SKM-1 (cell line): ENCODE results near the gene PEX3.

ENCODE experiments used
- DNase-seq: peaks from one replicate; lab custom pipeline; 2025; ENCODE audit not compliant: unreplicated experiment; lab: John Stamatoyannopoulos, UW

Gene PEX3

DNA sequence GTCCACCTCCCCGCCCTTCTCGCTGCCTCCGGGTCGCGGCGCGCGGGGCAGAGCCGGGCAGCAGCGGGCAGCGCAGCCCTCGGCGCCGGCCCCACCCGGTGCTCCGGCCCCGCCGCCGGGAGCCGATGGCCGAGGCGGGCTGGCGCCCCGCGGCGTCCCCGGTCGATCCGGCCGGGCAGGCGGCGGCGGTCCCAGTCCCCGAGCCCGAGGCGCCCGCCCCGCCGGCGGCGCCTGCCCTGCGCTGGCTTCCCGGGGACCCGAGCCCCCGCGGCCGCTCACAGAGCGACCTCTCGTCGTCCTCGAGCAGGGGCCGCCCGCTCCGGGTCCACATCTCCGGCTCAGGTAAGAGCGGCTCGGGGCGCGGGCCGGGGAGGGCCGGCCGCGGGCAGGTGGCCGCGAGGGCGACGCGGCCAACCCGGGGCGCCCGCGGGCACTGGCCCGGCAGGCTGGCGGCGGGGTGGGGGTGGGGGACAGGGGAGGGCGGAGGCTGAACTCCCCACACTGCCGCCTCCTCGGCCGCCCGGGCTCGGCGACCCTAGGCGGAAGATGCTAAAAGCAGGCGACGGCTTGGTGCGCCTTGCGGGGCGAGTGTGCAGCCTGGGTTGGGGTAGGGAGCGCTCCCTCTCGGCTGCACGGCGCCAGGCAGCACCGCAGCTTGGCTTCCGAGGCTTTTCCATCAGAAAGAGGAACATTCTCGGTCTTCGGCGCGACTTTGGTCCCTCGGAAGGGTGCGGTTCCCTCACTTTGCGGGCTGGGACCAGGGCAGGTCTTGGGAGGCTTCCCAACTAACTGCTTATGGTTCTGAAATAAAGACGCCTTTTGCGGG lies 86.5 kb downstream of the PEX3 start:
- peak; percentile 43 for DNase-seq

DNA sequence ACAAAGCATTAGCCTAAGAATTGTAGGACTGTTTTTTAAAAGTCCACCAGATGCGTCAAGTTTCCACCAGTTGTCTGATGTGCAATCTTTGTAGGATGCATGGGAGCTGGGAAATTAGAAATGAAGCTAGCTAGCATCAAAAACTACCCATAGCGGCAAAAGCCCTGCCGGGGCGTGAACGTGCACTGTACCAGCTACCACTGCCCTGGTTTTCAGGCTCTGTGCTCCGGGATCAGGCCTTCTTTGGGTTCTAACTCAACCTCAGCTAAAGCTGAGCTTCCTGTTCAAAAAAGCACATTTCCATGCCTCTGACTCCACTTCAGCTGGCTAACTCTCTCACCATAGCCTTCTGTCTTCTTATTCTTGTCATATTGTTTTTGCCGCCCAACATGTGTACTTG lies 87.8 kb downstream of the PEX3 start:
- DNase-seq = no peak

DNA sequence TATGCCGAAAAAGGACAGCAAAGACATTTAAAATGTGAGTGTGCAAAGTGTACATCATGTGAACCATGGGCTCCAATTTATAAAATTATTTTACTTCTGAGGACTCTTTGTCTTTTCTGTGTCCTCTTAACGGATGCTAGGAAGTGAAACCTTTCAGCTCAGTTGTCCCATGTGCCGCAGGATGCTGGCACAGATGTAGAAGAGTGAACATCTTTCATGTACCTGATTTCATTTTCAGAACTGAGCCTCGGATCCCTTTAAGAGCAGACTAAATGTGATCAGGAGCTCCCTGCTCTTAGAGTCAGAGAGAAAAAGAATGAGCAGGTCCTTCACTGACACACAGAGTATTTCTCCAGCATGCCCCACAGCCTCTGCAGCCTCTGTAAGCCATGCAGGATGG lies 88.5 kb downstream of the PEX3 start:
- DNase-seq = no peak

DNA sequence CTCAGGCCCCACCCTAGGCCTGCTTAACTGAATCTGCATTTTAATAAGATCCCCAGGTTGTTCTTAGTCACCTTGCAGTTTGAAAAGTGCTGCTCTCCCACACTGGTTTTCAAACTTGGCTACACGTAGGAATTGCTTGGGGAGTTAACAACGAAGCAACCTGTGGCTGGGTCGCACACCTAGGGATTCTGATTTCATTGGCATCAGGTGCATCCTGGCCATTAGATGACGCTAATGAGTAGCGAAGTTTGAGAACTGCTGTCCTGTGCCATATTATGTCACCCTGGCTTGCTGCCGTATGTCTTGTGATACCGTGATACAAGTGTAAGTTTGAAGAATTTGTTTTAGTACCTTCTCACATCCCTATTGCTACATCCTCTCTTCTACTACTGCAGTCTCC lies 89.1 kb downstream of the PEX3 start:
- no peak for DNase-seq

DNA sequence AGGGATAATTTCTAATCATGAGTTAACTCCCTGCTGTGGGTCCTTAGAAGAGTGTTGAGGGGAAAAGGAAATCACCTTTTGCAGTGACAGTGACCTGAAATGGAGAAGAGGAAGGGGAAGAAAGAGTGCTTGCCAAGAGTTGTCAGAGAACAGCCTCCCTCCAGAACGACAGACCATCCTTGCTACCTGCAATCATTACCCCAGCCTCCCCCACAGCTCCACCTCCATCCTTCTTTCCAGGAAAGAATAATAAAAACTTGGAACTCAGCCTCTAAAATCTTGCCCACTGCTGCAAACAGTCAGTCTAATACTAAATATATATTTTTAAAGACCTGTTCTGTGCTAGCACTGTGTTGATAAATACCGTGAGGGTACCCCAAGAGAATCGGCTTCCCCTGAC lies 89.6 kb downstream of the PEX3 start:
- no peak for DNase-seq
